NCI-H82 treated with DMSO at 0.1 percent for 48 hours (cell line): ENCODE measurements around the gene PPP2R2B.
"Not testable (repeated sequence)": the region's sequence is repeated elsewhere in the genome, so short reads cannot be mapped to it uniquely, and the experiment has no call there.

Experiments
- DNase-seq: peaks from one replicate; lab custom pipeline; 2025; ENCODE audit not compliant: unreplicated experiment; lab: John Stamatoyannopoulos, UW

PPP2R2B gene

DNA sequence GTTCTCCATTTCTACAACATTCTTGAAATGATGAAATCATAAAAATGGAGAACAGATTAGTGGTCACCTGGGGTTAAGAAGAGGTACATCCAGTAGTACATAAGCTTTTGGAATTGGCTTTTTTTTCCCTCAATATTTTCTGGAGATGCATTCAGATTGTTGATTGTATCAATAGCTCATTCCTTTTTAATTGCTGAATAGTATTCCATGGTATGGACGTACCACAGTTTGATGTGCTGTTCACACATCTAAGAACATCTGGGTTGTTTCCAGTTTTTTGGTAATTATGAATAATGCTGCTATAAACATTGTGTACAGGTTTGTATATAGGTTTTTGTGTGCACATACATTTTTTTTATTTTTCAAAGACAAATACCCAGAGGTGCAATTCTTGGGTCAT lies 130.0 kb downstream of the PPP2R2B start:
- no peak for DNase-seq

DNA sequence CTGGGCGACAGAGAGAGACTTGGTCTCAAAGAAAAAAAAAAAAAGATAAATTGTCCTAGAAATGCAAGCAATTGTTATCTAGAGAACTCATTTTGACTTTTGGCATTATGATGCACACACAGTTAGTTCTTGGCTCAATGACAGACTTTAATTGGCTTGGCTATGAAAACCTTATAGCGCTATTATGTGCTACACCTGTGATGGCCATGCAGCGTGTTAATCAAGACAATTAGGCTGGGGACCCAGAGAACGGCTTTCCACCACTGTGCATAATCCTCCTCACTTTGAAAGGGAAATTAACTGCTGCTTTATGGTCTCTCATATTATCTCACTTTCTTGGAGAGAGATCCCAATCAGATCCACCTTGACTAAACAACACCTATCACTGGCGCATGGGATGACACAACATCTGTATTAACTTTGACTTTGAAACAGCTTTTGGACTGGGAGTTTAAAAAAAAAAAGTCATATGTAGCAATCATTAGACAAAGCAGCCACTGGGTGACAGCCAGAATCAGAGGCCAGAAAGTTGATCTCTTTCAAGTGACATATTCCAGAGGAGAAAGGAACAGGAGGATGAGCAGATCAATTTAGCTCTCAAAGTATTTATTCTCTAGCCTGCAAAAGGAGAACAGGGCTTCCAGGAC lies 132.5 kb downstream of the PPP2R2B start:
- DNase-seq, result no peak

DNA sequence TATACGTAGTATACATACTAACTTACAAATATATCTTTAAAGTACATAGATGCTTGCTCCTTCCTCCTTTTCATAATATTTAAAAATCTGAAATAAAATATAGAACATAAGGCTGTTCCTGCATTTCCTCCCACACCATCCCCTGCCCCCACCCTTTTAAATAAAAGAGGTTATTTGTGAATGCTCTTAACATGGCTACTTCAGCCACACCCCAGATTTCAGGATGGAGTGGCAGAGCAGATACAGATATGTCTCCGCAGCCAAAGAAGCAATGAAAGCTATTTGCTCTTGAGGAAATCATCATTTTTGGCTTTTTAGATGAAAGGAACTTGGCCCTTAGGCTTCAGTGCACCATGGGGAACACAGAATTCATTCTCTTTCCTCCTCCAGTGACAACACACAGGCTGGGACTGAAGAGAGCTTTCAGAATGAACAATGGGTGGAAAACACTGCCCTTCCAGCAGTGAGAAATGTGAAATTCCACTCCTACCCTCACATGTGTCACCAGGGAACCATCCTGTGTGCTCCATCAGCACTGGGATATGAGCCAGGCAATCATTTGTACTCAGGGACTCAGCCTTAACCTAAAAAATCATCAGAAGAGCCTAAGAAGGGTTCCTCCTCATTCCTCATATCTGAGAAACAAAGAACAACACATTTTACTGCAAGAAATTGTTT lies 134.3 kb downstream of the PPP2R2B start:
- DNase-seq, result no peak

DNA sequence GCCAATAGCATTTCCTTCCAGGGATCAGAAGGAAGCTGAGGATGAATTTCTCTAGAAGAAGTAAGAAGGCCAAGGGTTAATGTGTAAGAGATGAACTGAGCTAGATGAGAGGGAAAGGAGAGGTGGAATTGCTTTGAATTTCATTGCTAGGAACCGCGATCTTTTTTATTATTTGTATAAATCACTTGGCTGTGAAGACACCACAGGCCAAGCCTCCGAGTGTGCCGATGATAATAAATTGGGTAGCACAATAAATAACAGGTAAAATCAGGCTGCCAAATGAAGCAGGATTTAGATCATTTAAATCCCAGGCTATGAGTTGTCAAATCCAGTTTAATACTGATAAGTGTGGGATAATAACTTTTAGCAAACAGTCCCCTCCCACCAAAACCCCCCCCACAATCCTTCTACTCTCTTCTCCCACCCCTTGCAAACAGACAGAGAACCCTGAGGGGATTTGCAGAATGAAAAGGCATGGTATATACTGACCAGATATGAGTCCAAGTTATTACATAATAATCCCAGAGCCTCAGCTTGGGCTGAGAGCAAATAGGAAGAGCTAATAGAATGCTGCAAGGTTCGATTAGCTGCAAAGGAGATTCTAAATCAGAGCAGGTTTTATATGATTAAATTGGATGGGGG lies 143.5 kb downstream of the PPP2R2B start:
- DNase-seq, result no peak

DNA sequence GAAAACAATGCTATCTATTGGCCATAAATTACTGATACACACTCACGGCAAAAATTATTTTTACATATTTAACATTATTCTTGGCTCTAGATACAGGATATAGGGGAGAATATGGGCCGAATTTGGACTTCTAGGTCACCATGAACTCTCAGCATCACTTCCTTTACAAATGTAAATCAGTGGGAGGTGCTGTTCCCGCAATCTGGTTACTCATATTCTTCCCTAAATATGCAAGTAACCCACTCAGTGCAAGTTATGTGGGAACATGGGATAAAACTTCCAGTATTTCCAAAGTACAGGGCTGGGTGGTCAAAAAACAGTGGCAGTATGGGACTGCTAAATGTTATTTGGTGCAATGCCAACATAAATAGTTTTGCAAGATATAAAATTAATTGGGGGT lies 145.6 kb downstream of the PPP2R2B start:
- DNase-seq, result no peak

DNA sequence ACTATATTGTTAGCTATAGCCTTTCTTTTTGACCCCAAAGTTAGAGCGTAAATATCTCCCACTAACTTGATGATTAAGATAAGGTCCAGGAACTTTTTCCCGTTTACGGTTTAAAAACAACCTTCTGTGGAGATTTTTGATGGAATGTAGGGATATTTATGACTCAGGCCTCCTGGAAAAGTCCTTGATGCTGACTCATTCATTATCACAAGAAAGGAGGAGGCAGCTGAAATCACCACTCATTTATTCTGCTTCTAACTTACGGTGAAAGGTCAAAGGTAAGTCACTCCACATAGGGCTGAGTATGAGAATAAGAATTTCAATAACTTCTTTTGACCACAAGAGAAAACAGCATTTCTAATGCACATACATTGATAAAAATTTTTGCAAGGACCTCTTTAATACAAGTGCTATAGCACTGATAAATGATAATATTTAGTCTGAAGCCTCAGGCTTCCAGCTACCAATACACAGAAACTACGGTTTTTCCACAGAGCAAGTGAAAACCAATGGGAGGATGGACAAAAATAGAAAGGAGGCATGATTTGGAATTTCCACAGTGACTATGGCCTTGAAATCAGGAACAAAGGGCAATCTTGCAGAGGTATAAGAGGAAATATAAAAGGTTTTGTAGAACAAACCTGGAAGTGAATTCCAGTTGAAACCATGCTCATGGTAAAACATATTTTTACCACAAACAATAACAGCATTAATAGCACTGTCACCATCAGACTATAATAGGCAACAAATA lies 146.5 kb downstream of the PPP2R2B start:
- no peak for DNase-seq

DNA sequence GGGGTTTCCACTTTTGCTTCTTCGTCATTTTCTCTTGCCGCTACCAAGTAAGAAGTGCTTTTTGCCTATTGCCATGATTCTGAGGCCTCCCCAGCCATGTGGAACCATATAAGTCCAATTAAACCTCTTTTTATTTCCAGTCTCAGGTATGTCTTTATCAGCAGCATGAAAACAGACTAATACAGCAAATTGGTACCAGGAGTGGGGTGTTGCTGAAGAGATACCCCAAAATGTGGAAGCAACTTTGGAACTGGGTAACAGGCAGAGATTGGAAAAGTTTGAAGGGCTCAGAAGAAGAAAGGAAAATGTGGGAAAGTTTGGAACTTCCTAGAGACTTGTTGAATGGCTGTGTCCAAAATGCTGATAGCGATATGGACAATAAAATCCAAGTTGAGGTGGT lies 149.8 kb downstream of the PPP2R2B start:
- not testable (repeated sequence) for DNase-seq

- DNase-seq, result no peak
Observed at GRCh38 chr5:146726891-146727290, 151.7 kb downstream of the PPP2R2B start.

GRCh38 chr5:146726020-146726419 lies 152.5 kb downstream of the PPP2R2B start:
- no peak for DNase-seq

DNA sequence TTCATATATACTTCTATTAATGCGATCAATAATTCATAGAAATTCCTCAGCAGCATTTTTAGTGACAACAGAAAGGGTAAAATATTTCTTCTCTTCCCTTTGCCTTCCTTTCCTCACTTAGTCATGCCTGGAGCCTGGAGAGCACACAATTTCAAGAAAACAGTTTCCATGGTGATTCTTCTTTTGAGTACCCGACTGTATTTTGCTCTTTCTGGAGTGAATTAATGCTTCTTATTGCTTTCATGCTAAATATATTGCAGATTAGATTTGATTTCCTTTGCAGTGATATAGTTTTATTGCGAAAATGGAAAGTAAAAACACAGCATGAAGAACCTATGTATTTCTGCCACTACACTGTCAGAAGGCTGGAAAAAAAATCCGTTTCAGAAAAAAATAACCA lies 153.5 kb downstream of the PPP2R2B start:
- DNase-seq, result no peak

DNA sequence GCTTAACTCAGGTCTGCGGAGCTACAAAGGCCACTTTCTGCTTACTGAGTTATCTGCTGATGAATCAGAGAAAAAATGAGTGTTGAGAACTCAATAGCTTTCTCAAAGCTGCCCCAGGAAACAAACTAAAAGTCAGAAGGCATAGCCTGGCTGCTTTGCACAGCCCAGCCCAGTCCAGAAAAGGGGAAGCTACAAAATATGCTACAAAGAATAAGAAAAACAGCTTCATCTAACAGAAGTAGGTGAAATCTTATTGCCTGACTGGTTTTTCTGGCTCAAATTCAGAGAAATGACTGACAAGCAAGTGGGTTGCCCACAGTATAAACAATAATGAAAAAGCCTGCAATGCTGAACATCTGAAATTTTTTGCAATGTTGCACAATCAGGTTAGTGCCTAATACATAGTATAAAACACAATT lies 156.2 kb downstream of the PPP2R2B start:
- no peak for DNase-seq

- DNase-seq, result no peak
Observed at GRCh38 chr5:146721073-146721815, 157.3 kb downstream of the PPP2R2B start.

DNA sequence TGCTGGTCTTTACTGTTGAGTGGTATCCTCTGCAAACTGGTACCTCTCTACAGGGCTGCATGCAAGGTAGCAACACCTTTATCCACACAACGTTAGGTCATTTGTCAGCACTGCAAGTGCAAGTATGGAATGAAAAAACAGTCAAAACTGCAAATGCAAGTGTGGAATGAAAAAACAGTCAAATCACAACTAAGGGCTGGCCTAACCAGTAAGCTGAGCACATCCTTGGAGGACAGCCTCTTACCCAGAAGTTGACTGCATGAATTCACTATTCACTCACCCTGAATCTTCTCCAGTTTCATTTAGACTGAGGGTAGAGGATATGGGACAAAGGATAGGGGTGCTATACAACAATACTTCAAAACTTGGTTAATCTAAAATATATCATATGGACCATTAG lies 158.4 kb downstream of the PPP2R2B start:
- DNase-seq, result no peak

GRCh38 chr5:146719179-146719578 lies 159.4 kb downstream of the PPP2R2B start:
- no peak for DNase-seq

DNA sequence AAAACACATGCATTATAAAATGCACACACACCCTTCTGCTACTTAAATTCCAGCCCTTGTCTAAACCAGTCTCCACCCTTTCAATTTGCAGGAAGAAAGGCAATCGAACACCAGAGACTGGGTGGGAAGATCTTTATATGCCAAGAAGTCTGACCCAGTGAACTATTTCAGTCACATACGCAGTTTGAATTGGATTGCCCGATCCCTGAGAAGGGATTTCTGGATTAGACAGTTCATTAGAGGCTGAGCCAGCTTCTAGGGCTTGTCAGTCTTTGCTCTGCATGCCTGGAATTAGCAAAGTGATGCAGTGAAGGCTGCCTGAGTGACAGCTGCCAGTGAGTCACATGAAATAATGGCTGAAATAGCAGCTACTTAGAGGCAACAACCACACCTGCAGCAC lies 159.9 kb downstream of the PPP2R2B start:
- DNase-seq, result peak; percentile 82

DNA sequence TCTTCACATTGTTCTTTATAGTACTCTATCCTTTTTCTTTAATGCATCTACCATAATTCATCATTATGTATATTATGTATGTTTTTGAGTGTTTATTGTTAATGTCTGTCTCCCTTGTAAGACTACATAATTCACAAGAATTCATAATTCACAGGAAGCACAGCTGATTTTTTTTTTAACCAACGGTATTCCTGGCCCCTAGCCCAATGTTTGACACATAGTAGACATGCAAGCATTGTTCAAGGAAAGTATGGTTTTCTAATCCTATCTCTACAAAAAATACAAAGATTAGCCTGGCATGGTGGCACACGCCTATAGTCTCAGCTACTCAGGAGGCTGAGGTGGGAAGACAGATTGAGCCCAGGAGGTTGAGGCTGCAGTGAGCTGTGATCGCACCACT lies 160.6 kb downstream of the PPP2R2B start:
- no peak for DNase-seq

DNA sequence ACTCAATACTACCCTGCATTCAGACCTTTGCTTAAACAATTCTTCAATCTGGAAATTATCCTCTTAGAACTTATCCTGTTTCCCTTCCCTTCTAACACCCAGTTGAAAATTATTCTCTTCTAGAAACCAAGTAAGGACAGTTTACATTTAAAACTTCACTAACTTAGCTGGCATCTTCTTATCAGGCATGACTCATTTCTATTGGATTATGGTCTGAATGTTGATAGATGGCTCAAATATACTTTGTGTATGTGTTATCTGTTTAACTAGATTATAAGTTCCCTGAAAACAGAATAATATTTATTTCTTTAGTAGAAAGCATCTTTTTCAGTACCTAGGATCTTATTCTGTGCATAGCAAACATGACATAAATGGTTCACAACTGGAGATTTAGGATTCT lies 161.9 kb downstream of the PPP2R2B start:
- no peak for DNase-seq

- peak; percentile 9 for DNase-seq
Observed at GRCh38 chr5:146710348-146710747, 168.2 kb downstream of the PPP2R2B start.

DNA sequence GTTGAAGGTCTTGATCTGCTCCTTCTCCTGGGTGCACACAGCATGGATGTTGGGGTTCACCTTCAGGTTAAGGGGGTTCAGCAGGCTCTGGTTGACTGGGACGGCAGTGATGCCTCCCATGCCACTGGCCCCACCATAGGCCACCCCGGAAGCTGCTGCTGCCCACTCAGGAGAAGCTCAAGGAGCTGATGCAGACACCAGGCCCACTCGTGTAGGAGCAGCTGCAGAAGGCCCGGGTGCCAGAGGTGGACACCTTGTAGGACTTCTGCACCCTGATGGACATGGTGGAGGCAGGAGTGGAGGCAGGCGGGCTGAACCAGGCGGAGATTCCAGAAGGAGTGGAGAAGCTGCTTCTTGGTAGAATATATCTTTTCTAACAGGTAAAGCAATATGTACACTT lies 171.2 kb downstream of the PPP2R2B start:
- DNase-seq, result no peak

- DNase-seq, result no peak
Observed at GRCh38 chr5:146706321-146706972, 172.1 kb downstream of the PPP2R2B start.
